HG02798 (cell line): ENCODE data around the gene ALDH5A1.

Source experiments
- ATAC-seq: cut with Tn5 transposase; IDR thresholded peaks from one replicate; pipeline ENCODE4 v1.9.1; 2021; ENCODE audit warnings: mild to moderate bottlenecking; ENCODE audit not compliant: unreplicated experiment, poor library complexity

Gene ALDH5A1

GRCh38 chr6:24564081-24564480, 69.3 kb downstream of the ALDH5A1 start:
- ATAC-seq: no peak

GRCh38 chr6:24565196-24565595, 70.4 kb downstream of the ALDH5A1 start:
- ATAC-seq: no peak

GRCh38 chr6:24566020-24566767, 71.4 kb downstream of the ALDH5A1 start:
- ATAC-seq: no peak

- no peak for ATAC-seq
These were observed 73.9 kb downstream of the ALDH5A1 start for GRCh38 chr6:24568683-24569082.

DNA sequence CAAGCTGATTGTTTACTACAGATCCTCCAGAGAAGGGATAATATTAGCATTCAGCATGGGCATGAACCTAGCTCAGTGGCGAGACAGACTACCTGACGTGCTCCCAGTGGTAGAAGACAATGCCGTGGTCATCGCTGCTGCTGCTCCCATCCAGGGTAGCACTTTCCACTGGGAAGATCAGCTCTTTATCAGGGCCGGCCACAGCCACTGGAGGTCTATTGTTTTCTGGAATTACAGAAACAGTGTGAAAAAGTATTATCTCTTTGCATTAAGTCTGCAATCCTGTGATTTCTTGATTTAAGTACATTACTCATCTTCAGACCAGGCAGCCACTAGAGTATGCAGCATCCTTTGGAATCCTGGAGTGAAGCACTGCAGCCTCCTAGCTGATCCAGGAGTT, 75.0 kb downstream of the ALDH5A1 start:
- no peak for ATAC-seq

DNA sequence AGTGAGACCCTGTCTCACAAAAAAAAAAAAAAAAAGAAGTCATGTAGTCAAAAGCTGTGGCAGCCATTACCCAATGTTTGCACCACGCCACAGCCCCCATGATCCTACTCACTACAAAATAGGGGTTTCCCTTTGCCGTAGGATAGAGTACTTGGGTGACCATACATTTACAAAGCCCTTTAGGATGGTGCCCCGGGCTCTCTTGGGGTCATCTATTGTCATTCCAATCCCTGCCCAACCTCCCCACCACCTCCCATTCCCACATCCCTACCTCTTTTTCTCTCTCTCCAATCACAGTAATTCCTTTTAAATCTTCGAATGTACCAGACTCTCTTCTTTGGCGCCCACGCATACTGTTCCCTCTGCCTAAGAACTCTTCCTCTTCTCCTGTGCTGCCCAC, 76.6 kb downstream of the ALDH5A1 start:
- no peak for ATAC-seq

- peak; percentile 85 for ATAC-seq
These were observed 80.0 kb downstream of the ALDH5A1 start for GRCh38 chr6:24574809-24575208.

GRCh38 chr6:24576447-24576846, 81.7 kb downstream of the ALDH5A1 start:
- no peak for ATAC-seq

DNA sequence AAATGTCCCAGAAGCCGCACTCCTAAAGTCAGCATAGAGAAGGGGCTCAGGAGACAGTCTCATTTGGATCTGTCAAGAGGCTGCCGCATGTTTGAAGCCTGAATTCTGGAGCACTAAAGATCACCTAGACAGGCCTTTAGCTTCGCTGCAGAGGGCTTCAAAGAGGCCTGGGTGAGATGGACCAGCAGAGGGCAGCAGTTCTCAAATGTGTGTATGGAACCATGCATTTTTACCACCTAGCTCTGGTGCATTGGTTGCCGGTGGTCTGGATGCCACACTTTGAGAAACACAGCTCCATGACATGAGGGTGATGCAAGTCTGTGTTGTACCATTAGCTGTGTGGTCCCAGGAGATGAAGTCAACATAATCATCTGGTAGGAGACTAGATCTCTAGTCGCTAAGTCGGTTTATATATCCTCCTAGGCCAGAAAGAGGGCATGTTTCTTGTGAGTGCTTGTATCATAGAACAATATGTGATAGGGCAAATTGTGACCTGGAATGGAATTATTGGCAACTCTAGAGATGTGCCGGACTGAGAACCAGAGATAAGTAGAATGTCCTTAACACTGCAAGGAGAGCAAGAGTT, 86.4 kb downstream of the ALDH5A1 start:
- ATAC-seq: peak; percentile 82

GRCh38 chr6:24583463-24584381, 89.0 kb downstream of the ALDH5A1 start:
- peak; percentile 75 for ATAC-seq

DNA sequence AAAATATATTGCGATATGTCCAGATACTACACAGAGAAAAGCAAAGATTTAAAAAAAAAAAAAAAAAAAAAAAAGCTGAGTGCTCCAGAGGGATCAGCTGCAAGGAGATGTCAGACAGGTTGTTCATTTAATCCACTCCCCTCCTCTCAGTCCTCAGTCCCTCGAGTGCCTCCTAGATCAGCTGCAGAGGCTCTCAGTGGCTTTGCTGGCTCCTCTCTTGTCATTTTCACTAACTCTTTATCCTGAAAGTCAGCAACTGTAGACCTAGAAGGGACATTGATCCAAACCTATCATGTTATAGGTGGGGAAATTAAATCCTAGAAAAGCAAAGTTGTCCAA, 89.6 kb downstream of the ALDH5A1 start:
- ATAC-seq: no peak
